GM23338 (cell line): ENCODE data around the gene BID. TPM values are rescaled to one million over a fixed set of nuclear protein-coding genes. Genes with fewer than 3 reads are reported as not detected.

ENCODE experiments used
- ATAC-seq: fragments of 200-7000 bp; cut with Tn5 transposase; 3 replicates; pipeline ENCODE4 v1.9.1; 2020
- DNase-seq: peaks from one replicate; pipeline ENCODE4 v3.0.0-alpha.2; 2015; ENCODE audit warnings: low spot score
- H2AFZ ChIP-seq: fragments of 200-600 bp; sonication (generic); 2 replicates; pipeline ENCODE4 v1.8.0; 2016; ENCODE audit warnings: antibody characterized with exemption, mild to moderate bottlenecking, moderate library complexity
- H3F3A ChIP-seq: fragments of 200-600 bp; sonication (generic); replicated peaks from 2 replicates; pipeline ENCODE4 v1.8.0; 2017; ENCODE audit warnings: antibody characterized with exemption, mixed run types, low read depth
- H3K27ac ChIP-seq: fragments of 200-600 bp; sonication (generic); 2 replicates; pipeline ENCODE4 v1.6.1; 2016; ENCODE audit warnings: low read depth
- H3K27me3 ChIP-seq: fragments of 200-600 bp; sonication (generic); 2 replicates; pipeline ENCODE4 v1.8.0; 2016; ENCODE audit warnings: mild to moderate bottlenecking, mixed run types, moderate library complexity; ENCODE audit not compliant: insufficient read depth
- H3K36me3 ChIP-seq: fragments of 200-600 bp; sonication (generic); 2 replicates; pipeline ENCODE4 v1.8.0; 2016; ENCODE audit warnings: mild to moderate bottlenecking; ENCODE audit not compliant: insufficient read depth
- H3K4me1 ChIP-seq: fragments of 200-600 bp; sonication (generic); 2 replicates; pipeline ENCODE4 v1.8.0; 2016; ENCODE audit warnings: mild to moderate bottlenecking, moderate library complexity; ENCODE audit not compliant: insufficient read depth
- H3K4me2 ChIP-seq: fragments of 200-600 bp; sonication (generic); 2 replicates; pipeline ENCODE4 v1.7.1; 2017; ENCODE audit warnings: mixed run types
- H3K4me3 ChIP-seq: fragments of 200-600 bp; sonication (generic); 2 replicates; pipeline ENCODE4 v1.6.1; 2016; ENCODE audit warnings: mixed run types
- H3K79me2 ChIP-seq: fragments of 200-600 bp; sonication (generic); replicated peaks from 2 replicates; pipeline ENCODE4 v1.8.0; 2017; ENCODE audit warnings: mild to moderate bottlenecking; ENCODE audit not compliant: insufficient read depth
- H3K9me2 ChIP-seq: fragments of 200-600 bp; sonication (generic); 2 replicates; pipeline ENCODE4 v1.8.0; 2017; ENCODE audit not compliant: insufficient read depth
- H4K20me1 ChIP-seq: fragments of 200-600 bp; sonication (generic); replicated peaks from 2 replicates; pipeline ENCODE4 v1.8.0; 2017; ENCODE audit warnings: mild to moderate bottlenecking; ENCODE audit not compliant: insufficient read depth
- H3K27ac Mint-ChIP-seq: 2 replicates; pipeline ENCODE4 v1.8.0; 2020; ENCODE audit warnings: inconsistent platforms, mild to moderate bottlenecking, moderate library complexity, mixed read lengths
- H3K27me3 Mint-ChIP-seq: 3 replicates; pipeline ENCODE4 v1.8.0; 2022; ENCODE audit warnings: low read depth, mild to moderate bottlenecking, moderate library complexity, mixed read lengths, inconsistent platforms; ENCODE audit not compliant: insufficient read depth, poor library complexity
- H3K36me3 Mint-ChIP-seq: 3 replicates; pipeline ENCODE4 v1.8.0; 2021; ENCODE audit warnings: low read depth, mild to moderate bottlenecking, inconsistent platforms, moderate library complexity, mixed read lengths
- H3K4me1 Mint-ChIP-seq: 3 replicates; pipeline ENCODE4 v1.8.0; 2020; ENCODE audit warnings: mild to moderate bottlenecking, inconsistent platforms, mixed read lengths
- H3K4me3 Mint-ChIP-seq: 3 replicates; pipeline ENCODE4 v1.8.0; 2021; ENCODE audit warnings: moderate library complexity, mild to moderate bottlenecking, inconsistent platforms, mixed read lengths
- H3K9me3 Mint-ChIP-seq: 3 replicates; pipeline ENCODE4 v1.8.0; 2020; ENCODE audit warnings: moderate library complexity, mild to moderate bottlenecking, inconsistent platforms, mixed read lengths
- CREB1 ChIP-seq: fragments of 250-450 bp; sonication (Bioruptor Pico); IDR thresholded peaks from 2 replicates; pipeline ENCODE4 v1.5.0; 2020; ENCODE audit warnings: low read depth, mild to moderate bottlenecking, moderate library complexity
- EZH2 ChIP-seq: fragments of 200-600 bp; sonication (generic); IDR thresholded peaks from one replicate; pipeline ENCODE4 v1.8.0; 2017; ENCODE audit warnings: antibody characterized with exemption, mild to moderate bottlenecking, low read depth; ENCODE audit not compliant: unreplicated experiment
- EZH2phosphoT487 ChIP-seq: fragments of 200-600 bp; sonication (generic); IDR thresholded peaks from one replicate; pipeline ENCODE4 v1.8.1; 2018; ENCODE audit warnings: antibody characterized with exemption; ENCODE audit not compliant: unreplicated experiment
- JUNB ChIP-seq: IDR thresholded peaks from one replicate; pipeline ENCODE4 v1.6.1; 2016; ENCODE audit warnings: antibody characterized with exemption; ENCODE audit not compliant: unreplicated experiment
- NANOG ChIP-seq: IDR thresholded peaks from 2 replicates; pipeline ENCODE4 v1.6.1; 2016; ENCODE audit warnings: antibody characterized with exemption, borderline replicate concordance
- POLR2AphosphoS5 ChIP-seq: IDR thresholded peaks from 2 replicates; pipeline ENCODE4 v1.6.1; 2016; ENCODE audit warnings: antibody characterized with exemption, low read depth
- STAT1 ChIP-seq: IDR thresholded peaks from one replicate; pipeline ENCODE4 v1.6.1; 2016; ENCODE audit warnings: antibody characterized with exemption; ENCODE audit not compliant: unreplicated experiment
- ZNF114 ChIP-seq: fragments of 250-450 bp; sonication (Bioruptor Pico); IDR thresholded peaks from 2 replicates; pipeline ENCODE4 v1.5.0; 2020; ENCODE audit warnings: mild to moderate bottlenecking, moderate library complexity
- ZNF331 ChIP-seq: fragments of 250-450 bp; sonication (Bioruptor Pico); IDR thresholded peaks from 2 replicates; pipeline ENCODE4 v1.5.0; 2020; ENCODE audit warnings: low read depth, mild to moderate bottlenecking, moderate library complexity
- polyA plus RNA-seq: library from polyadenylated mRNA; unstranded; fragments of >200 nt; fragmentation: Nextera tagmentation; extraction: Ambion mirVana; gene quantifications from 2 replicates; pipeline ENCODE4 v1.2.1, GENCODE V29; 2016
- total RNA-seq: library from RNA; depleted of rRNA; stranded (reverse); fragments of >200 nt; shearing (Covaris generic); gene quantifications from 2 replicates; pipeline ENCODE4 v1.2.3, GENCODE V29; 2014
- TF ChIP-seq, protein P1 (sequence below): fragments of 250-450 bp; sonication (Bioruptor Pico); IDR thresholded peaks from 2 replicates; pipeline ENCODE4 v1.5.0; 2020; ENCODE audit warnings: mild to moderate bottlenecking, moderate library complexity
- TF ChIP-seq, protein P2 (sequence below), 2 experiments: fragments of 200-600 bp in 1 of 2; sonication (generic) in 1 of 2; conservative IDR thresholded peaks; 2 replicates each; pipeline versions ENCODE4 v1.5.1 to v1.6.1; 2016 to 2017; ENCODE audit warnings: antibody characterized with exemption in 2 of 2, low read depth in 2 of 2, mild to moderate bottlenecking in 2 of 2, moderate library complexity in 1 of 2
- TF ChIP-seq, protein P3 (sequence below): IDR thresholded peaks from 2 replicates; pipeline ENCODE4 v1.6.1; 2016; ENCODE audit warnings: antibody characterized with exemption
- TF ChIP-seq, protein P4 (sequence below): IDR thresholded peaks from one replicate; pipeline ENCODE4 v1.6.1; 2018; ENCODE audit warnings: antibody characterized with exemption; ENCODE audit not compliant: unreplicated experiment

BID gene
- total and polyA plus RNA-seq, 2 experiments from 2014 or later: 65.1 to 125 TPM

DNA sequence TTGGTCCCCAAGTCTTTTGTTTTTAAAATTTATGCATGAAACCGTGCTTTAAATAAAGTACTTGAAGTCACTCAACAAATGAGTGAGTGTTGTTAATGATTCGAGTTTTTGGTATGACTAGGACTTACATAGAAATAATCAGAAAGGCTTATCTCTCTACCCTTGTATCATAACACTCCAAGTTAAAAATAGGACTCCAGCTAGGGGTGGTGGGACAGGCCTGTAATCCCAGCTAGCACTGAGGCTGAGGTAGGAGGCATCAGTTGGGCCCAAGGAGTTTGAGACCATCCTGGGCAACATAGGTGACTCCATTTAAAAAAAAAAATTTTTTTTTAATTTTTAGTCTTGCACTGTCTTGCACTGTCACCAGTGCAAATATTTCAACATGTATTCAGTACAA, 80.1 kb downstream of the BID start:
- Histone ChIP-seq H3K27ac (no peak overlapping the region), H3K27me3 (no peaks in the 10 kb centered on the region), H3K4me3 (no peak overlapping the region), H2AFZ (no peak overlapping the region), H3K36me3 (no peaks in the 10 kb centered on the region), H3K79me2 (no peaks in the 10 kb centered on the region), H3K9me2 (no peaks in the 10 kb centered on the region), H3K4me2 (no peak overlapping the region), H4K20me1 (no peaks in the 10 kb centered on the region; the same call in 1 of the 2 replicates), H3K4me1 (no peaks in the 10 kb centered on the region), H3F3A (no peaks in the 10 kb centered on the region)
- peaks cover 4% of the 10 kb centered on the region; the same call in 2 of the 3 replicates for H3K4me1 Mint-ChIP-seq
- H3K9me3 Mint-ChIP-seq: no peaks in the 10 kb centered on the region
- H3K27me3 Mint-ChIP-seq: peaks cover 1% of the 10 kb centered on the region
- DNase-seq (no peak), ATAC-seq (no peak)
- H3K36me3 Mint-ChIP-seq: no peaks in the 10 kb centered on the region; the same call in 2 of the 3 replicates
- H3K27ac Mint-ChIP-seq: no peak overlapping the region
- H3K4me3 Mint-ChIP-seq: no peak overlapping the region
- TF ChIP-seq JUNB: no peak
- TF ChIP-seq STAT1: no peak
- no peak for TF ChIP-seq POLR2AphosphoS5
- TF ChIP-seq ZNF331: no peak
- no peak for TF ChIP-seq CREB1 (CRISPR knock-in tag)
- no peak for TF ChIP-seq EZH2
- TF ChIP-seq, protein P1, sequence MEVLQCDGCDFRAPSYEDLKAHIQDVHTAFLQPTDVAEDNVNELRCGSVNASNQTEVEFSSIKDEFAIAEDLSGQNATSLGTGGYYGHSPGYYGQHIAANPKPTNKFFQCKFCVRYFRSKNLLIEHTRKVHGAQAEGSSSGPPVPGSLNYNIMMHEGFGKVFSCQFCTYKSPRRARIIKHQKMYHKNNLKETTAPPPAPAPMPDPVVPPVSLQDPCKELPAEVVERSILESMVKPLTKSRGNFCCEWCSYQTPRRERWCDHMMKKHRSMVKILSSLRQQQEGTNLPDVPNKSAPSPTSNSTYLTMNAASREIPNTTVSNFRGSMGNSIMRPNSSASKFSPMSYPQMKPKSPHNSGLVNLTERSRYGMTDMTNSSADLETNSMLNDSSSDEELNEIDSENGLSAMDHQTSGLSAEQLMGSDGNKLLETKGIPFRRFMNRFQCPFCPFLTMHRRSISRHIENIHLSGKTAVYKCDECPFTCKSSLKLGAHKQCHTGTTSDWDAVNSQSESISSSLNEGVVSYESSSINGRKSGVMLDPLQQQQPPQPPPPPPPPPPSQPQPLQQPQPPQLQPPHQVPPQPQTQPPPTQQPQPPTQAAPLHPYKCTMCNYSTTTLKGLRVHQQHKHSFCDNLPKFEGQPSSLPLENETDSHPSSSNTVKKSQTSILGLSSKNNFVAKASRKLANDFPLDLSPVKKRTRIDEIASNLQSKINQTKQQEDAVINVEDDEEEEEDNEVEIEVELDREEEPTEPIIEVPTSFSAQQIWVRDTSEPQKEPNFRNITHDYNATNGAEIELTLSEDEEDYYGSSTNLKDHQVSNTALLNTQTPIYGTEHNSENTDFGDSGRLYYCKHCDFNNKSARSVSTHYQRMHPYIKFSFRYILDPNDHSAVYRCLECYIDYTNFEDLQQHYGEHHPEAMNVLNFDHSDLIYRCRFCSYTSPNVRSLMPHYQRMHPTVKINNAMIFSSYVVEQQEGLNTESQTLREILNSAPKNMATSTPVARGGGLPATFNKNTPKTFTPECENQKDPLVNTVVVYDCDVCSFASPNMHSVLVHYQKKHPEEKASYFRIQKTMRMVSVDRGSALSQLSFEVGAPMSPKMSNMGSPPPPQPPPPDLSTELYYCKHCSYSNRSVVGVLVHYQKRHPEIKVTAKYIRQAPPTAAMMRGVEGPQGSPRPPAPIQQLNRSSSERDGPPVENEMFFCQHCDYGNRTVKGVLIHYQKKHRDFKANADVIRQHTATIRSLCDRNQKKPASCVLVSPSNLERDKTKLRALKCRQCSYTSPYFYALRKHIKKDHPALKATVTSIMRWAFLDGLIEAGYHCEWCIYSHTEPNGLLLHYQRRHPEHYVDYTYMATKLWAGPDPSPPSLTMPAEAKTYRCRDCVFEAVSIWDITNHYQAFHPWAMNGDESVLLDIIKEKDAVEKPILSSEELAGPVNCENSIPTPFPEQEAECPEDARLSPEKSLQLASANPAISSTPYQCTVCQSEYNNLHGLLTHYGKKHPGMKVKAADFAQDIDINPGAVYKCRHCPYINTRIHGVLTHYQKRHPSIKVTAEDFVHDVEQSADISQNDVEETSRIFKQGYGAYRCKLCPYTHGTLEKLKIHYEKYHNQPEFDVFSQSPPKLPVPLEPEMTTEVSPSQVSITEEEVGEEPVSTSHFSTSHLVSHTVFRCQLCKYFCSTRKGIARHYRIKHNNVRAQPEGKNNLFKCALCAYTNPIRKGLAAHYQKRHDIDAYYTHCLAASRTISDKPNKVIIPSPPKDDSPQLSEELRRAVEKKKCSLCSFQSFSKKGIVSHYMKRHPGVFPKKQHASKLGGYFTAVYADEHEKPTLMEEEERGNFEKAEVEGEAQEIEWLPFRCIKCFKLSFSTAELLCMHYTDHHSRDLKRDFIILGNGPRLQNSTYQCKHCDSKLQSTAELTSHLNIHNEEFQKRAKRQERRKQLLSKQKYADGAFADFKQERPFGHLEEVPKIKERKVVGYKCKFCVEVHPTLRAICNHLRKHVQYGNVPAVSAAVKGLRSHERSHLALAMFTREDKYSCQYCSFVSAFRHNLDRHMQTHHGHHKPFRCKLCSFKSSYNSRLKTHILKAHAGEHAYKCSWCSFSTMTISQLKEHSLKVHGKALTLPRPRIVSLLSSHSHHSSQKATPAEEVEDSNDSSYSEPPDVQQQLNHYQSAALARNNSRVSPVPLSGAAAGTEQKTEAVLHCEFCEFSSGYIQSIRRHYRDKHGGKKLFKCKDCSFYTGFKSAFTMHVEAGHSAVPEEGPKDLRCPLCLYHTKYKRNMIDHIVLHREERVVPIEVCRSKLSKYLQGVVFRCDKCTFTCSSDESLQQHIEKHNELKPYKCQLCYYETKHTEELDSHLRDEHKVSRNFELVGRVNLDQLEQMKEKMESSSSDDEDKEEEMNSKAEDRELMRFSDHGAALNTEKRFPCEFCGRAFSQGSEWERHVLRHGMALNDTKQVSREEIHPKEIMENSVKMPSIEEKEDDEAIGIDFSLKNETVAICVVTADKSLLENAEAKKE (CRISPR knock-in tag): no peak
- TF ChIP-seq, protein P2, sequence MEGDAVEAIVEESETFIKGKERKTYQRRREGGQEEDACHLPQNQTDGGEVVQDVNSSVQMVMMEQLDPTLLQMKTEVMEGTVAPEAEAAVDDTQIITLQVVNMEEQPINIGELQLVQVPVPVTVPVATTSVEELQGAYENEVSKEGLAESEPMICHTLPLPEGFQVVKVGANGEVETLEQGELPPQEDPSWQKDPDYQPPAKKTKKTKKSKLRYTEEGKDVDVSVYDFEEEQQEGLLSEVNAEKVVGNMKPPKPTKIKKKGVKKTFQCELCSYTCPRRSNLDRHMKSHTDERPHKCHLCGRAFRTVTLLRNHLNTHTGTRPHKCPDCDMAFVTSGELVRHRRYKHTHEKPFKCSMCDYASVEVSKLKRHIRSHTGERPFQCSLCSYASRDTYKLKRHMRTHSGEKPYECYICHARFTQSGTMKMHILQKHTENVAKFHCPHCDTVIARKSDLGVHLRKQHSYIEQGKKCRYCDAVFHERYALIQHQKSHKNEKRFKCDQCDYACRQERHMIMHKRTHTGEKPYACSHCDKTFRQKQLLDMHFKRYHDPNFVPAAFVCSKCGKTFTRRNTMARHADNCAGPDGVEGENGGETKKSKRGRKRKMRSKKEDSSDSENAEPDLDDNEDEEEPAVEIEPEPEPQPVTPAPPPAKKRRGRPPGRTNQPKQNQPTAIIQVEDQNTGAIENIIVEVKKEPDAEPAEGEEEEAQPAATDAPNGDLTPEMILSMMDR (conservative IDR thresholded peaks at IDR 0.05; ENCODE audit: low read depth in 2 of 2): no peak
- no peak for TF ChIP-seq NANOG
- TF ChIP-seq ZNF114 (CRISPR knock-in tag): no peak
- TF ChIP-seq, protein P3, sequence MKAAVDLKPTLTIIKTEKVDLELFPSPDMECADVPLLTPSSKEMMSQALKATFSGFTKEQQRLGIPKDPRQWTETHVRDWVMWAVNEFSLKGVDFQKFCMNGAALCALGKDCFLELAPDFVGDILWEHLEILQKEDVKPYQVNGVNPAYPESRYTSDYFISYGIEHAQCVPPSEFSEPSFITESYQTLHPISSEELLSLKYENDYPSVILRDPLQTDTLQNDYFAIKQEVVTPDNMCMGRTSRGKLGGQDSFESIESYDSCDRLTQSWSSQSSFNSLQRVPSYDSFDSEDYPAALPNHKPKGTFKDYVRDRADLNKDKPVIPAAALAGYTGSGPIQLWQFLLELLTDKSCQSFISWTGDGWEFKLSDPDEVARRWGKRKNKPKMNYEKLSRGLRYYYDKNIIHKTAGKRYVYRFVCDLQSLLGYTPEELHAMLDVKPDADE: no peak
- TF ChIP-seq, protein P4, sequence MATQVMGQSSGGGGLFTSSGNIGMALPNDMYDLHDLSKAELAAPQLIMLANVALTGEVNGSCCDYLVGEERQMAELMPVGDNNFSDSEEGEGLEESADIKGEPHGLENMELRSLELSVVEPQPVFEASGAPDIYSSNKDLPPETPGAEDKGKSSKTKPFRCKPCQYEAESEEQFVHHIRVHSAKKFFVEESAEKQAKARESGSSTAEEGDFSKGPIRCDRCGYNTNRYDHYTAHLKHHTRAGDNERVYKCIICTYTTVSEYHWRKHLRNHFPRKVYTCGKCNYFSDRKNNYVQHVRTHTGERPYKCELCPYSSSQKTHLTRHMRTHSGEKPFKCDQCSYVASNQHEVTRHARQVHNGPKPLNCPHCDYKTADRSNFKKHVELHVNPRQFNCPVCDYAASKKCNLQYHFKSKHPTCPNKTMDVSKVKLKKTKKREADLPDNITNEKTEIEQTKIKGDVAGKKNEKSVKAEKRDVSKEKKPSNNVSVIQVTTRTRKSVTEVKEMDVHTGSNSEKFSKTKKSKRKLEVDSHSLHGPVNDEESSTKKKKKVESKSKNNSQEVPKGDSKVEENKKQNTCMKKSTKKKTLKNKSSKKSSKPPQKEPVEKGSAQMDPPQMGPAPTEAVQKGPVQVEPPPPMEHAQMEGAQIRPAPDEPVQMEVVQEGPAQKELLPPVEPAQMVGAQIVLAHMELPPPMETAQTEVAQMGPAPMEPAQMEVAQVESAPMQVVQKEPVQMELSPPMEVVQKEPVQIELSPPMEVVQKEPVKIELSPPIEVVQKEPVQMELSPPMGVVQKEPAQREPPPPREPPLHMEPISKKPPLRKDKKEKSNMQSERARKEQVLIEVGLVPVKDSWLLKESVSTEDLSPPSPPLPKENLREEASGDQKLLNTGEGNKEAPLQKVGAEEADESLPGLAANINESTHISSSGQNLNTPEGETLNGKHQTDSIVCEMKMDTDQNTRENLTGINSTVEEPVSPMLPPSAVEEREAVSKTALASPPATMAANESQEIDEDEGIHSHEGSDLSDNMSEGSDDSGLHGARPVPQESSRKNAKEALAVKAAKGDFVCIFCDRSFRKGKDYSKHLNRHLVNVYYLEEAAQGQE: no peak
- no peak for TF ChIP-seq EZH2phosphoT487
